K562 (cell line): ENCODE results near the gene BGLAP. TPM values are rescaled to one million over a fixed set of nuclear protein-coding genes. Genes with fewer than 3 reads are reported as not detected.

ENCODE experiments used
- AFF1 ChIP-seq, 2 experiments: fragments of 450-650 bp; IDR thresholded peaks; 2 replicates each; pipeline ENCODE4 v1.6.1; 2018; ENCODE audit warnings: mild to moderate bottlenecking in 2 of 2, low read depth in 1 of 2; ENCODE audit not compliant: partially characterized antibody in 2 of 2
- CHD2 ChIP-seq: IDR thresholded peaks from 2 replicates; pipeline ENCODE4 v1.6.1; 2011; ENCODE audit warnings: low read depth, low read length
- CREB3 ChIP-seq: fragments of 450-650 bp; conservative IDR thresholded peaks from 2 replicates; pipeline ENCODE4 v1.6.1; 2016; ENCODE audit warnings: missing genetic modification characterization, low read depth, mild to moderate bottlenecking, missing compliant biosample characterization, moderate library complexity
- ID3 ChIP-seq, 2 experiments: fragments of 250-450 bp in 1 of 2; fragments of 450-650 bp in 1 of 2; sonication (Bioruptor Pico) in 1 of 2; IDR thresholded peaks; 2 replicates each; pipeline versions ENCODE4 v1.6.1 to v1.8.0; 2016 to 2021; ENCODE audit warnings: mild to moderate bottlenecking in 2 of 2, moderate library complexity in 2 of 2, missing compliant biosample characterization in 1 of 2, missing genetic modification characterization in 1 of 2
- KLF1 ChIP-seq: fragments of 450-650 bp; IDR thresholded peaks from 2 replicates; pipeline ENCODE4 v1.6.1; 2016; ENCODE audit warnings: missing genetic modification characterization, missing compliant biosample characterization
- LCOR ChIP-seq: sonication (generic); formaldehyde crosslinking; IDR thresholded peaks from 2 replicates; pipeline ENCODE4 v1.8.0; 2022; ENCODE audit warnings: mild to moderate bottlenecking, missing genetic modification reagents
- MAFF ChIP-seq: IDR thresholded peaks from 2 replicates; pipeline ENCODE4 v1.6.1; 2012; ENCODE audit warnings: low read length, improper control_type of control experiment
- NR2C1 ChIP-seq, 2 experiments: fragments of 450-650 bp; IDR thresholded peaks; 2 replicates each; pipeline ENCODE4 v1.6.1; 2017; ENCODE audit warnings: mild to moderate bottlenecking in 2 of 2, antibody characterized with exemption in 1 of 2, inconsistent platforms in 1 of 2, missing compliant biosample characterization in 1 of 2, missing genetic modification characterization in 1 of 2
- RCOR1 ChIP-seq, 2 experiments: IDR thresholded peaks; 2 replicates each; pipeline ENCODE4 v1.6.1; 2012; ENCODE audit warnings: low read depth in 2 of 2, low read length in 2 of 2, borderline replicate concordance in 1 of 2, improper control_type of control experiment in 1 of 2
- SMAD2 ChIP-seq: fragments of 150-350 bp; IDR thresholded peaks from 2 replicates; pipeline ENCODE4 v1.6.1; 2014; ENCODE audit warnings: low read depth, mild to moderate bottlenecking, low read length
- SNIP1 ChIP-seq: fragments of 450-650 bp; IDR thresholded peaks from 2 replicates; pipeline ENCODE4 v1.7.1; 2017; ENCODE audit warnings: low read depth, mild to moderate bottlenecking
- YBX1 ChIP-seq: fragments of 450-650 bp; IDR thresholded peaks from 2 replicates; pipeline ENCODE4 v1.7.1; 2016; ENCODE audit warnings: mild to moderate bottlenecking
- ZBED1 ChIP-seq: IDR thresholded peaks from 2 replicates; pipeline ENCODE4 v1.6.1; 2014
- ZBTB2 ChIP-seq: fragments of 450-650 bp; IDR thresholded peaks from 2 replicates; pipeline ENCODE4 v1.6.1; 2016; ENCODE audit warnings: antibody characterized with exemption
- ZFP36 ChIP-seq: fragments of 150-350 bp; IDR thresholded peaks from 2 replicates; pipeline ENCODE4 v1.6.1; 2018; ENCODE audit warnings: low read length, low read depth; ENCODE audit not compliant: partially characterized antibody
- ZNF253 ChIP-seq: fragments of 250-450 bp; sonication (Bioruptor Pico); conservative IDR thresholded peaks from 2 replicates; pipeline ENCODE4 v1.6.1; 2021; ENCODE audit warnings: mild to moderate bottlenecking
- ZNF41 ChIP-seq: fragments of 250-450 bp; sonication (Bioruptor Pico); conservative IDR thresholded peaks from 2 replicates; pipeline ENCODE4 v1.4.0; 2020; ENCODE audit warnings: mild to moderate bottlenecking
- ZNF740 ChIP-seq, 3 experiments: fragments of 200-800 bp in 1 of 3; sonication (Bioruptor generic) in 1 of 3; sonication (generic) in 1 of 3; formaldehyde crosslinking in 1 of 3; IDR thresholded peaks; 2 replicates each; pipeline versions ENCODE4 v1.6.1 to v1.8.0; 2016 to 2022; ENCODE audit warnings: mild to moderate bottlenecking in 2 of 3, missing compliant biosample characterization in 2 of 3, missing genetic modification characterization in 2 of 3, missing genetic modification reagents in 1 of 3
- ZSCAN29 ChIP-seq: fragments of 450-650 bp; IDR thresholded peaks from 2 replicates; pipeline ENCODE4 v1.6.1; 2017
- polyA plus RNA-seq, 8 experiments: library from polyadenylated mRNA; depleted of rRNA in 4 of 8; stranded (reverse) in 5 of 8; unstranded in 3 of 8; fragments of >200 nt; fragmentation: Nextera tagmentation in 2 of 8; fragmentation: Illumina TruSeq in 1 of 8; extraction: Ambion mirVana in 2 of 8; extraction: Trizol in 1 of 8; gene quantifications; 2 replicates each; pipeline versions ENCODE4 v1.2.1 to v1.2.3, GENCODE V29; 2011 to 2014; ENCODE audit warnings: inconsistent platforms in 1 of 8, missing spikeins in 1 of 8
- total RNA-seq, 7 experiments: library from RNA; depleted of rRNA in 6 of 7; stranded (reverse); fragments of >200 nt in 6 of 7; fragmentation: Illumina TruSeq in 2 of 7; extraction: Trizol in 2 of 7; gene quantifications; 2 replicates each; pipeline versions ENCODE4 v1.2.1 to v1.2.3, GENCODE V29; 2011 to 2021; ENCODE audit warnings: low replicate concordance in 1 of 7

The BGLAP gene
- total and polyA plus RNA-seq, 9 of the 15 experiments (the other 6 are each of a cell fraction or from before 2014, with no cell fraction given) = 0.15 to 1.4 (median 0.28) TPM; not detected in 3

- TF ChIP-seq AFF1 (IDR thresholded peaks at IDR 0.05; ENCODE audit: low read depth in 1 of 2, partially characterized antibody in 2 of 2) = peak in 1 of 2 experiments; percentile 80
- no peak for TF ChIP-seq ZBTB2
- peak; percentile 14 for TF ChIP-seq ZFP36
- TF ChIP-seq ZNF253 (CRISPR knock-in tag) = no peak
- peak; percentile 99 for TF ChIP-seq CHD2
- TF ChIP-seq ID3 (CRISPR knock-in tag; IDR thresholded peaks at IDR 0.05) = no peak
- TF ChIP-seq ID3 (tag; IDR thresholded peaks at IDR 0.05) = peak; percentile 76; the same call in 1 of the 2 replicates
- no peak for TF ChIP-seq ZSCAN29
- TF ChIP-seq YBX1 = no peak
- peak; percentile 37; the same call in 1 of the 2 replicates for TF ChIP-seq ZBED1
- no peak for TF ChIP-seq RCOR1 (IDR thresholded peaks at IDR 0.05; ENCODE audit: borderline replicate concordance in 1 of 2, low read depth in 2 of 2, low read length in 2 of 2)
- TF ChIP-seq NR2C1 (IDR thresholded peaks at IDR 0.05) = peak; percentile 77
- TF ChIP-seq NR2C1 (tag; IDR thresholded peaks at IDR 0.05) = peak; percentile 88
- TF ChIP-seq ZNF740 (CRISPR knock-in tag; IDR thresholded peaks at IDR 0.05) = no peak
- TF ChIP-seq ZNF740 (tag; IDR thresholded peaks at IDR 0.05) = no peak
- peak; percentile 53; the same call in 1 of the 2 replicates for TF ChIP-seq SMAD2
- TF ChIP-seq CREB3 (tag) = no peak
- TF ChIP-seq ZNF41 (CRISPR knock-in tag) = 0 out of 2 replicates have a peak, but pooled peaks have one; percentile 51
- TF ChIP-seq MAFF = peak; percentile 78; the same call in 1 of the 2 replicates
- peak; percentile 73; the same call in 1 of the 2 replicates for TF ChIP-seq KLF1 (tag)
- TF ChIP-seq LCOR = peak; percentile 97
- TF ChIP-seq SNIP1 = no peak
These were observed 40.7 kb downstream of the BGLAP start, which contains the start of gene SMG5 (continued) for GRCh38 chr1:156282479-156283222.
